Cardiac fibroblast (primary cell): ENCODE data around the gene RASA2.

Experiments used
- DNase-seq, 2 donors: peaks; one replicate each; pipeline versions ENCODE4 v3.0.0 to v3.0.0-alpha.2; 2010; ENCODE audit warnings: low read depth in 2 of 2
- H3K4me3 ChIP-seq, 2 donors: replicated peaks in 1 of 2; 1 replicate in 1 of 2; 2 replicates in 1 of 2; pipeline ENCODE4 v1.5.1; 2011; ENCODE audit warnings: low read depth in 2 of 2, low read length in 2 of 2, mild to moderate bottlenecking in 2 of 2, moderate library complexity in 1 of 2
- TF ChIP-seq, protein P1 (sequence below): IDR thresholded peaks from one replicate; pipeline ENCODE4 v1.5.1; 2011; ENCODE audit warnings: low read depth, mild to moderate bottlenecking, low read length, inconsistent platforms

The RASA2 gene, protein sequence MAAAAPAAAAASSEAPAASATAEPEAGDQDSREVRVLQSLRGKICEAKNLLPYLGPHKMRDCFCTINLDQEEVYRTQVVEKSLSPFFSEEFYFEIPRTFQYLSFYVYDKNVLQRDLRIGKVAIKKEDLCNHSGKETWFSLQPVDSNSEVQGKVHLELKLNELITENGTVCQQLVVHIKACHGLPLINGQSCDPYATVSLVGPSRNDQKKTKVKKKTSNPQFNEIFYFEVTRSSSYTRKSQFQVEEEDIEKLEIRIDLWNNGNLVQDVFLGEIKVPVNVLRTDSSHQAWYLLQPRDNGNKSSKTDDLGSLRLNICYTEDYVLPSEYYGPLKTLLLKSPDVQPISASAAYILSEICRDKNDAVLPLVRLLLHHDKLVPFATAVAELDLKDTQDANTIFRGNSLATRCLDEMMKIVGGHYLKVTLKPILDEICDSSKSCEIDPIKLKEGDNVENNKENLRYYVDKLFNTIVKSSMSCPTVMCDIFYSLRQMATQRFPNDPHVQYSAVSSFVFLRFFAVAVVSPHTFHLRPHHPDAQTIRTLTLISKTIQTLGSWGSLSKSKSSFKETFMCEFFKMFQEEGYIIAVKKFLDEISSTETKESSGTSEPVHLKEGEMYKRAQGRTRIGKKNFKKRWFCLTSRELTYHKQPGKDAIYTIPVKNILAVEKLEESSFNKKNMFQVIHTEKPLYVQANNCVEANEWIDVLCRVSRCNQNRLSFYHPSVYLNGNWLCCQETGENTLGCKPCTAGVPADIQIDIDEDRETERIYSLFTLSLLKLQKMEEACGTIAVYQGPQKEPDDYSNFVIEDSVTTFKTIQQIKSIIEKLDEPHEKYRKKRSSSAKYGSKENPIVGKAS

DNA sequence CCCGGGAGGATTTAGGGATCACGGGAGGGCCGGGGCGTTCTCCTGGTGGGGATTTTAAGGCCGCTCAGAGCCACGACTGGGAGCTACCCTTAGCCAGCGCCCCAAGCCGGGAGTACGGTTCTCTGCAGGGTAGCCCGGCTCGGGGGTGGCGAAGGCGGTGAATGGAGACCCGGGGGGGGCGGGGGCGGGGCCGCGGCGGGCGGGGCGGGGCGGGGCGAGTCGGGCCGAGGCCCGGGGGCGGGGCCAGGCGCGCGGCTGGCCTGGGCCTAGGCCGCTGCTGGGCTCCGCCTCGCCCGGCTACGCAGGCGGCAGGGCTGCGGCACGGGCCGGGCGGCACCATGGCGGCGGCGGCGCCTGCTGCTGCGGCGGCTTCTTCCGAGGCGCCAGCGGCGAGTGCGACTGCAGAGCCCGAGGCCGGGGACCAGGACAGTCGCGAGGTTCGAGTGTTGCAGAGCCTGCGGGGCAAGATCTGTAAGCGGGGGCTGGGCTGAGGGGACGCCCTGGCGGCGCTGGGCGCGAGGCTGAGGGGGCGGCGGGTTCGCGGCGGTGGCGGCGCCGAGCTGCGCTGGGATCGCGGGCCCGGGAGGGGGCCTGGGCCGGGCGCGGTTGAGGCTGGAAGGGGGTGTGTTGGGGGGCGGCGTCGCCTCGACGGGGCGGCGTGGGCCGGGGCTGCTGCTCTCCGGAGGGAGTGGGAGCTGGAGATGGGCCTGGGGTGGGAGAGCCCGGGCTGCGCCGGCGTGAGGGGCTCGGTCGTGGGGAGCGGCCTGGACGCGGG, at the start of gene RASA2:
Gene RASA2 (plus strand): TSS at position 282 of the 775 bp plus-strand sequence. CDS start 57 bp downstream, at position 339.
- peak within 1 kb of the TSS; percentile 71 to 73 for H3K4me3 ChIP-seq
- TF ChIP-seq, protein P1, sequence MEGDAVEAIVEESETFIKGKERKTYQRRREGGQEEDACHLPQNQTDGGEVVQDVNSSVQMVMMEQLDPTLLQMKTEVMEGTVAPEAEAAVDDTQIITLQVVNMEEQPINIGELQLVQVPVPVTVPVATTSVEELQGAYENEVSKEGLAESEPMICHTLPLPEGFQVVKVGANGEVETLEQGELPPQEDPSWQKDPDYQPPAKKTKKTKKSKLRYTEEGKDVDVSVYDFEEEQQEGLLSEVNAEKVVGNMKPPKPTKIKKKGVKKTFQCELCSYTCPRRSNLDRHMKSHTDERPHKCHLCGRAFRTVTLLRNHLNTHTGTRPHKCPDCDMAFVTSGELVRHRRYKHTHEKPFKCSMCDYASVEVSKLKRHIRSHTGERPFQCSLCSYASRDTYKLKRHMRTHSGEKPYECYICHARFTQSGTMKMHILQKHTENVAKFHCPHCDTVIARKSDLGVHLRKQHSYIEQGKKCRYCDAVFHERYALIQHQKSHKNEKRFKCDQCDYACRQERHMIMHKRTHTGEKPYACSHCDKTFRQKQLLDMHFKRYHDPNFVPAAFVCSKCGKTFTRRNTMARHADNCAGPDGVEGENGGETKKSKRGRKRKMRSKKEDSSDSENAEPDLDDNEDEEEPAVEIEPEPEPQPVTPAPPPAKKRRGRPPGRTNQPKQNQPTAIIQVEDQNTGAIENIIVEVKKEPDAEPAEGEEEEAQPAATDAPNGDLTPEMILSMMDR: no peak
- DNase-seq: peak in 1 of 2 donors; percentile 85

DNA sequence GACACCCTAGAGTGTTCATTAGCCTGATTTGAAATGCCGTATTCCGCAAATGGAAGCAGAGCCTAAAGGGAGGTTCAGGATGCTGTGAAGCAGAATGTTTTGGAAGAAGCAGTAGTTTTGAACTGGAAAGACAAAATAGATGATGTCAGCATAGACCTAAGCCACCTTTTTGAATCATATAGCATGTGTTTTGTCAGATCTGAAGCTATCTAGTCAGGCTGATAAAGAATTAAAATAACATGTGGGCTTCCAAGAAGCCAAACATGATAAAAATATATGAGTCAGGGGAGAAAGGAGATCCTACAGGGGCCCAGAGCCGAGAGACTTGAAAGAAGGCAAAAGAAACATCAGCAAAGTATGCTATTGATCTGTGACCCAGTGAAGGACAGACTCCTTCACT, 47.2 kb upstream of the RASA2 start:
- no peak overlapping the region for H3K4me3 ChIP-seq
- TF ChIP-seq, protein P1: no peak
- DNase-seq: no peak

DNA sequence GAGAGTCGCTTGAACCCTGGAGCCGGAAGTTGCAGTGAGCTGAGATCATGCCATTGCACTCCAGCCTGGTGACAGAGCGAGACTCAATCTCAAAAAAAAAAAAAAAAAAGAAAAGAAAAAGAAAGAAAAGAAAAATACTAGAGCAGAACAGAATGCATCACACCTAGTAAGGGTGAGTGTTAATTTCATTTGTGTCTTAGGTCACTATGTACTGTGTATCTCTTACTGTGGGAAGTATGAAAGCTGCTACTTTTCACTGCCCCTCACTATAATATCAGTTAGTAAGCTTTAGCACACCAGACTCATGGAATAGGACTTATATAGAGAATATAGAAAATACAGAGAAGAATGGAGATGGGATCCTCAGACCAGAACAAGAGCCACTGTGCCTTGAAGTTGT, 45.9 kb upstream of the RASA2 start:
- no peak overlapping the region for H3K4me3 ChIP-seq
- TF ChIP-seq, protein P1: no peak
- DNase-seq: no peak

DNA sequence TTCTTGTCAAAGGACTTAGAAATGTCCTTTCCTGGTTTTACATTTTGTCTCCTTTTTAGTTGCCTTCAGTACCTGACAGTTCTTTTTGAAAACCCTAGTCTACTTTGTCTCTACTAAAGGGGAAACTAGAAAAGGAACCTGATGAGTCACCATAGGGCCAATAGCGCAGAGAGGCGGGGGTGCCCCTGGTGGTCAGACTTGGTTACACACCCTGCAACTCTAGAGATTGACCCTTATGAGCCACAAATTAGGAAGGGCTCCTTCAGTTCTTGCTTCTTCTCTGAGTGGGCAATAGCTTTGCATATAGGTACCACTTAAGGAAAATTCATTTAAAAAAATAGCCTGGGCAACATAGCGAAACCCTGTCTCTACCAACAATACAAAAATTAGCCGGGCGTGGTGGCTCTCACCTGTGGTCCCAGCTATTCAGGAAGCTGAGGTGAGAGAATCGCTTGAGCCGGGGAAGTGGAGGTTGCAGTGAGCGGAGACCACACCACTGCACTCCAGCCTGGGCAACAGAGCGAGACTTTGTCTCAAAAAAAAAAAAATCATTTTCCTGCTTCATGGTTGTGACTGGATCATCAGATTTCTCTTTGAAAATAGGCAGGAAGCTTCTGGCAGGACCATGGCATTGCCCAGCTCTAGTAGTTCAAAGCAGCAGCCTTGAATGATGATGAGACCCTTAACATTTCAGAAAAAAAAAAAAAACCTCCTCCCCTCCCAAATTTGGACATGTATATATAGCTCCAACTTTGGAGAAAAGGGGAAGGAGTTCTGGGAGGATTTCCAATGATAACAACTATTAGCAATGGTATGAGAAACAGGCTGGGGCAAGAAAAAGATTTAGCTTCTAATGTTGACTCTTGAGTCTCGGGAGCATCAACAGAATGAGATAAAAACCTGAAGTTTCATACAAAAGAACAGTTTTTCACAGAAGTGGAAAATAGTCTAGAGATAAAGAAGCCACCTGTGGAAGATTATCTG, 45.2 kb upstream of the RASA2 start:
- no peak overlapping the region for H3K4me3 ChIP-seq
- TF ChIP-seq, protein P1: peak; percentile 93
- DNase-seq: peak; percentile 78 to 84

DNA sequence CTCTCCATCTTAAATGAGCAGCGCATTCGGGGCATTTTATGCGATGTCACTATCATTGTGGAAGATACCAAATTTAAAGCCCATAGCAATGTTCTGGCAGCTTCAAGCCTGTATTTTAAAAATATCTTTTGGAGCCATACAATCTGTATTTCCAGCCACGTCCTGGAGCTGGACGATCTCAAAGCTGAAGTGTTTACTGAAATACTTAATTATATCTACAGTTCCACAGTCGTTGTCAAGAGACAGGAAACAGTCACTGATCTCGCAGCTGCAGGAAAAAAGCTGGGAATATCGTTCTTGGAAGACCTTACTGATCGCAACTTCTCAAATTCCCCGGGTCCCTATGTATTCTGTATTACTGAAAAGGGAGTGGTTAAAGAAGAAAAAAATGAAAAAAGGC, 44.4 kb upstream of the RASA2 start:
- DNase-seq: peak in 1 of 2 donors; percentile 59
- TF ChIP-seq, protein P1: no peak
- no peak overlapping the region for H3K4me3 ChIP-seq
